K562 (cell line): Measurements from ENCODE around the gene COA3.

Source experiments
- EZH2 ChIP-seq: IDR thresholded peaks from 2 replicates; pipeline ENCODE4 v1.6.1; 2012; ENCODE audit warnings: low read depth, mild to moderate bottlenecking, inconsistent platforms, low read length, borderline replicate concordance
- HNRNPL ChIP-seq: fragments of 200-400 bp; formaldehyde crosslinking; IDR thresholded peaks from 2 replicates; pipeline ENCODE4 v1.6.1; 2017; ENCODE audit warnings: low read depth, mild to moderate bottlenecking, low read length
- NONO ChIP-seq, 2 experiments: fragments of 200-400 bp in 1 of 2; fragments of 450-650 bp in 1 of 2; formaldehyde crosslinking in 1 of 2; IDR thresholded peaks; 2 replicates each; pipeline ENCODE4 v1.6.1; 2017; ENCODE audit warnings: low read depth in 2 of 2, mild to moderate bottlenecking in 2 of 2, moderate library complexity in 2 of 2, low read length in 1 of 2
- NR1H2 ChIP-seq: sonication (generic); formaldehyde crosslinking; IDR thresholded peaks from 2 replicates; pipeline ENCODE4 v1.4.0; 2020; ENCODE audit warnings: mild to moderate bottlenecking, missing genetic modification reagents
- SRF ChIP-seq, 2 experiments: fragments of 250-450, 450-650 bp in 1 of 2; sonication (Bioruptor Pico) in 1 of 2; sonication (generic) in 1 of 2; formaldehyde crosslinking; IDR thresholded peaks; 2 replicates each; pipeline versions ENCODE4 v1.5.0 to v1.5.1; 2020 to 2022; ENCODE audit warnings: mild to moderate bottlenecking in 1 of 2, missing genetic modification reagents in 1 of 2
- ZNF217 ChIP-seq: sonication (generic); formaldehyde crosslinking; IDR thresholded peaks from 2 replicates; pipeline ENCODE4 v1.8.0; 2022; ENCODE audit warnings: mild to moderate bottlenecking, missing genetic modification reagents
- TF ChIP-seq, protein P1 (sequence below): sonication (generic); formaldehyde crosslinking; IDR thresholded peaks from 2 replicates; pipeline ENCODE4 v1.9.0; 2022; ENCODE audit warnings: mild to moderate bottlenecking, missing genetic modification reagents
- TF ChIP-seq, protein P2 (sequence below): fragments of 450-650 bp; IDR thresholded peaks from 2 replicates; pipeline ENCODE4 v1.6.1; 2016; ENCODE audit warnings: antibody characterized with exemption
- TF ChIP-seq, protein P3 (sequence below): sonication (generic); formaldehyde crosslinking; IDR thresholded peaks from 2 replicates; pipeline ENCODE4 v1.5.0; 2020; ENCODE audit warnings: missing genetic modification reagents

DNA sequence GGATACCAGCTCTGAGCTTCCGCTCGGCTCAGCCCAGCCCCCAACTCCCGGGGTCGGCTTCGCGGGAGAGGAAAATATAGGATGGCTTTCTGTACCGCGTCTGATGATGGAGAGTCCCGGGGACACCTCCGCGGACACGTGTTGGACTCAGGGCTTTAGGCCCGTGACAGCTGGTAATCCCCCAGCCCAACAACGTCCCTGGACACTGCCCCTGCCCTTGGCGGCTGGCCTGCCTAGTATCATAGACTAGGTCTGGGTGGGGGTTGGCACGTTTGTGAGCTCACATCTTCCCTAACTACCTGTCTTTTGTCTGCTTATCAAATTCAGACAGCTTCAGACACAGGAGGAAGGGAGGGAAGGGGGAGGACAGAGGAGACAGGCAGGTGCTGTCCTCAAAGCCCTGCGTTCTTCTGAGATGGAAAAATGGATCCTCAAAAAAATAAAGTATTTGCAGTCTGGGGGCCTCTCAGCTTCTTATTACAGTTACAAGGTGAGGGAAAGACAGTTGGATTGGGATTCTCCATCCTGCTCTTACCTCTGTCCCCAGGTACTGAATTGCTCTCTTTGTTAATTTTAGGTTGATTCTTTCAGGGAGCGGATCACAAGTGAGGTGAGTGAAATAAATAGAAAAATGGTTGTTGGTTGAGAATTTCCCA is 35.4 kb upstream of the COA3 start:
- TF ChIP-seq EZH2 (no peak), SRF (CRISPR knock-in tag; IDR thresholded peaks at IDR 0.05) (no peak), HNRNPL (no peak), NR1H2 (CRISPR knock-in tag) (no peak), NONO (IDR thresholded peaks at IDR 0.05; ENCODE audit: low read depth in 2 of 2, low read length in 1 of 2) (no peak), ZNF217 (CRISPR knock-in tag) (no peak)
- TF ChIP-seq, protein P1, sequence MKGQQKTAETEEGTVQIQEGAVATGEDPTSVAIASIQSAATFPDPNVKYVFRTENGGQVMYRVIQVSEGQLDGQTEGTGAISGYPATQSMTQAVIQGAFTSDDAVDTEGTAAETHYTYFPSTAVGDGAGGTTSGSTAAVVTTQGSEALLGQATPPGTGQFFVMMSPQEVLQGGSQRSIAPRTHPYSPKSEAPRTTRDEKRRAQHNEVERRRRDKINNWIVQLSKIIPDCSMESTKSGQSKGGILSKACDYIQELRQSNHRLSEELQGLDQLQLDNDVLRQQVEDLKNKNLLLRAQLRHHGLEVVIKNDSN (CRISPR knock-in tag) = no peak
- TF ChIP-seq, protein P2, sequence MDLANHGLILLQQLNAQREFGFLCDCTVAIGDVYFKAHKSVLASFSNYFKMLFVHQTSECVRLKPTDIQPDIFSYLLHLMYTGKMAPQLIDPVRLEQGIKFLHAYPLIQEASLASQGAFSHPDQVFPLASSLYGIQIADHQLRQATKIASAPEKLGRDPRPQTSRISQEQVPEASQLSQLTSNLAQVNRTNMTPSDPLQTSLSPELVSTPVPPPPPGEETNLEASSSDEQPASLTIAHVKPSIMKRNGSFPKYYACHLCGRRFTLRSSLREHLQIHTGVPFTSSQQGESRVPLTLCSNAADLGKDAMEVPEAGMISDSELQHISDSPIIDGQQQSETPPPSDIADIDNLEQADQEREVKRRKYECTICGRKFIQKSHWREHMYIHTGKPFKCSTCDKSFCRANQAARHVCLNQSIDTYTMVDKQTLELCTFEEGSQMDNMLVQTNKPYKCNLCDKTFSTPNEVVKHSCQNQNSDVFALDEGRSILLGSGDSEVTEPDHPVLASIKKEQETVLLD = no peak
- TF ChIP-seq, protein P3, sequence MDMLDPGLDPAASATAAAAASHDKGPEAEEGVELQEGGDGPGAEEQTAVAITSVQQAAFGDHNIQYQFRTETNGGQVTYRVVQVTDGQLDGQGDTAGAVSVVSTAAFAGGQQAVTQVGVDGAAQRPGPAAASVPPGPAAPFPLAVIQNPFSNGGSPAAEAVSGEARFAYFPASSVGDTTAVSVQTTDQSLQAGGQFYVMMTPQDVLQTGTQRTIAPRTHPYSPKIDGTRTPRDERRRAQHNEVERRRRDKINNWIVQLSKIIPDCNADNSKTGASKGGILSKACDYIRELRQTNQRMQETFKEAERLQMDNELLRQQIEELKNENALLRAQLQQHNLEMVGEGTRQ (CRISPR knock-in tag) = no peak
